Measurements from ENCODE around the gene PCDH10.

DNA sequence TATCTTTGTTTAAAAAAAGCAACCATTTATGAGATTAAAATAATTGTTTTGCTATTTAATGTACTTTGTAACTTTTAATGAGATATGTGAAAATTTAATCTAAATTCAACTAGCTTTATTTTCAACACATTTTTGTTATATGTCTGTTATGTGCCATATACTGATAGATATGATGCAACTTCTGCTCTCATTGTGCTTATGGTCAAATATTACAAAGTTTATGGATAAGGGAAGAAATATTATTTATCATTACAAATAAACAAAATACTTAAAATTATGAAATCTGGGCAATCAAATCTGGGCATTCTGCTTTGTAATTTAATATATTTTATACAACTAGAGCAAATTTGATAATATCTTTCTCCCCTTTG is 40.0 kb downstream of the PCDH10 start:
- TF ChIP-seq CREB1 (IDR thresholded peaks at IDR 0.05; ENCODE audit: low read depth): no peak
- no peak for TF ChIP-seq NFIC (IDR thresholded peaks at IDR 0.05)
- TF ChIP-seq, protein P1, sequence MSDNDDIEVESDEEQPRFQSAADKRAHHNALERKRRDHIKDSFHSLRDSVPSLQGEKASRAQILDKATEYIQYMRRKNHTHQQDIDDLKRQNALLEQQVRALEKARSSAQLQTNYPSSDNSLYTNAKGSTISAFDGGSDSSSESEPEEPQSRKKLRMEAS (IDR thresholded peaks at IDR 0.05): no peak
- TF ChIP-seq YY1 (IDR thresholded peaks at IDR 0.05; ENCODE audit: low read depth): no peak
- TF ChIP-seq EGR1 (IDR thresholded peaks at IDR 0.05): no peak

All from Ishikawa (cell line).